ENCODE data around the gene ZC3H12A.
A peak's percentile ranks its signal among the peaks of the same experiment; 100 is the strongest.

ZC3H12A gene

GRCh38 chr1:37474046-37474696 lies at the start of gene ZC3H12A:
ZC3H12A (plus strand) TSS chr1:37474580; CDS start chr1:37475497, 917 bp downstream.
- peak; percentile 86 for DNase-seq

GRCh38 chr1:37425221-37425620 lies 49.2 kb upstream of the ZC3H12A start:
- no peak for DNase-seq

GRCh38 chr1:37429029-37429428 lies 45.4 kb upstream of the ZC3H12A start:
- DNase-seq, result no peak

- DNase-seq, result no peak
Observed at GRCh38 chr1:37430103-37430985, 44.0 kb upstream of the ZC3H12A start.

- no peak for DNase-seq
Observed at GRCh38 chr1:37432716-37433115, 41.7 kb upstream of the ZC3H12A start.

GRCh38 chr1:37433171-37433570 lies 41.2 kb upstream of the ZC3H12A start:
- DNase-seq, result no peak

GRCh38 chr1:37434292-37435225 lies 39.8 kb upstream of the ZC3H12A start:
- DNase-seq, result peak; percentile 67

- no peak for DNase-seq
Observed at GRCh38 chr1:37437087-37437486, 37.3 kb upstream of the ZC3H12A start.

- DNase-seq, result no peak
Observed at GRCh38 chr1:37438037-37438868, 36.1 kb upstream of the ZC3H12A start.

GRCh38 chr1:37438869-37439343 lies 35.5 kb upstream of the ZC3H12A start:
- no peak for DNase-seq

- DNase-seq, result no peak
Observed at GRCh38 chr1:37439349-37439995, 34.9 kb upstream of the ZC3H12A start.

- DNase-seq, result no peak
Observed at GRCh38 chr1:37441490-37441889, 32.9 kb upstream of the ZC3H12A start.

GRCh38 chr1:37442139-37442538 lies 32.2 kb upstream of the ZC3H12A start:
- DNase-seq, result no peak

- no peak for DNase-seq
Observed at GRCh38 chr1:37442644-37443043, 31.7 kb upstream of the ZC3H12A start.

GRCh38 chr1:37446874-37447273 lies 27.5 kb upstream of the ZC3H12A start:
- no peak for DNase-seq

GRCh38 chr1:37448185-37448584 lies 26.2 kb upstream of the ZC3H12A start:
- DNase-seq, result no peak

- DNase-seq, result no peak
Observed at GRCh38 chr1:37448691-37449417, 25.5 kb upstream of the ZC3H12A start.

- no peak for DNase-seq
Observed at GRCh38 chr1:37449936-37450335, 24.4 kb upstream of the ZC3H12A start.

- no peak for DNase-seq
Observed at GRCh38 chr1:37452416-37452815, 22.0 kb upstream of the ZC3H12A start.

GRCh38 chr1:37453647-37454046 lies 20.7 kb upstream of the ZC3H12A start:
- no peak for DNase-seq

- no peak for DNase-seq
Observed at GRCh38 chr1:37455516-37455915, 18.9 kb upstream of the ZC3H12A start.

Data from right hindlimb (tissue), 1 donor.